Activated CD4-positive, CD25-positive, alpha-beta regulatory T cell (primary cell): ENCODE measurements around the gene CD300A.
"Not testable (repeated sequence)": the region's sequence is repeated elsewhere in the genome, so short reads cannot be mapped to it uniquely, and the experiment has no call there.

Experiments
- DNase-seq, 4 experiments: peaks; one replicate each; lab custom pipeline; 2025; lab: John Stamatoyannopoulos, UW

Gene CD300A

GRCh38 chr17:74478420-74479100 is 12.1 kb downstream of the CD300A start:
- DNase-seq: no peak

- no peak for DNase-seq
Measured at GRCh38 chr17:74480290-74480689, 13.9 kb downstream of the CD300A start.

GRCh38 chr17:74481621-74482020 is 15.2 kb downstream of the CD300A start:
- no peak for DNase-seq

- no peak for DNase-seq
Measured at GRCh38 chr17:74484066-74484465, 17.6 kb downstream of the CD300A start.

GRCh38 chr17:74485022-74485743 is 18.7 kb downstream of the CD300A start:
- DNase-seq: no peak

GRCh38 chr17:74485841-74486240 is 19.4 kb downstream of the CD300A start:
- DNase-seq: no peak

- DNase-seq: not testable (repeated sequence)
Measured at GRCh38 chr17:74488276-74488675, 21.8 kb downstream of the CD300A start.

GRCh38 chr17:74490716-74491115 is 24.3 kb downstream of the CD300A start:
- DNase-seq: no peak

GRCh38 chr17:74491626-74492025 is 25.2 kb downstream of the CD300A start:
- no peak for DNase-seq

GRCh38 chr17:74493331-74493833 is 26.9 kb downstream of the CD300A start:
- DNase-seq: peak in 1 of 4 experiments; percentile 44

GRCh38 chr17:74497471-74497870 is 31.0 kb downstream of the CD300A start:
- DNase-seq: no peak

- DNase-seq: no peak
Measured at GRCh38 chr17:74499992-74500391, 33.6 kb downstream of the CD300A start.

- DNase-seq: no peak
Measured at GRCh38 chr17:74502861-74503260, 36.4 kb downstream of the CD300A start.

GRCh38 chr17:74503949-74504348 is 37.5 kb downstream of the CD300A start:
- not testable (repeated sequence) for DNase-seq

- DNase-seq: no peak
Measured at GRCh38 chr17:74508156-74508555, 41.7 kb downstream of the CD300A start.

- DNase-seq: no peak
Measured at GRCh38 chr17:74512036-74512435, 45.6 kb downstream of the CD300A start.

GRCh38 chr17:74512624-74513091 is 46.2 kb downstream of the CD300A start:
- DNase-seq: no peak

GRCh38 chr17:74513987-74514631 is 47.7 kb downstream of the CD300A start:
- no peak for DNase-seq

GRCh38 chr17:74514632-74515334 is 48.3 kb downstream of the CD300A start:
- DNase-seq: no peak

- no peak for DNase-seq
Measured at GRCh38 chr17:74515941-74516340, 49.5 kb downstream of the CD300A start.

- DNase-seq: no peak
Measured at GRCh38 chr17:74516561-74517328, 50.3 kb downstream of the CD300A start.
